Ishikawa (cell line): Measurements from ENCODE around the gene PBX1.

Experiments
- EGR1 ChIP-seq: IDR thresholded peaks from 2 replicates; pipeline ENCODE4 v1.6.1; 2012
- EP300 ChIP-seq: IDR thresholded peaks from 2 replicates; pipeline ENCODE4 v1.6.1; 2012; ENCODE audit warnings: borderline replicate concordance
- TCF12 ChIP-seq: IDR thresholded peaks from 2 replicates; pipeline ENCODE4 v1.6.1; 2012; ENCODE audit warnings: low read depth
- TEAD4 ChIP-seq: IDR thresholded peaks from 2 replicates; pipeline ENCODE4 v1.6.1; 2012

DNA sequence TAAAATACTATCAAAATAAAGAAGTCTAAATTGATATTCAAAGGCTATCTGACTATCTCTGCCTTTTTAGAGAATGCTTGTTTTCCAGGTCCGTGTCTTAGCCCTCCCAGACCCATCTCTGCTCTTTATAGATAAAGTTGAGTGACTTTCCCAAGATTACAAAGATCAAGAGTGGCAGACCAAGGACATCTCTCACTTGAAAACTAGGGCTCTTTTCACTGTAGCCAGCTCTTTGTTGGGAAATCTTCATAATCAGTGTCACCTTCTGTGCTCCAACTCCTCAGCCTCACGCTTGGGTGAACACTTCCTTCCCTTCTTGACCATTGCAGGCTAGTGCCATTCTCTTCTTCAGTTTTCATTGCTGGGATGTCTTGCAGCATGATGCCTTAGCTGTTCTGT lies 211.1 kb downstream of the PBX1 start:
- no peak for TF ChIP-seq EP300
- no peak for TF ChIP-seq TCF12
- TF ChIP-seq TEAD4 = no peak
- no peak for TF ChIP-seq EGR1
